HPDE6-E6E7 (cell line): ENCODE measurements around the gene ATOH1.
A peak's percentile ranks its signal among the peaks of the same experiment; 100 is the strongest.

Experiments
- DNase-seq: peaks from one replicate; pipeline ENCODE4 v3.0.0; 2011; ENCODE audit warnings: missing footprints; ENCODE audit errors: extremely low spot score

ATOH1 gene

GRCh38 chr4:93828332-93828994 lies at the start of gene ATOH1:
Gene ATOH1, plus strand, starts transcription at chr4:93828753. Its CDS starts 174 bp downstream, at chr4:93828927.
- peak; percentile 36 for DNase-seq

- no peak for DNase-seq
Measured at GRCh38 chr4:93779228-93779627, 49.3 kb upstream of the ATOH1 start.

GRCh38 chr4:93780080-93780479 lies 48.5 kb upstream of the ATOH1 start:
- DNase-seq, result no peak

- DNase-seq, result no peak
Measured at GRCh38 chr4:93781198-93781597, 47.4 kb upstream of the ATOH1 start.

GRCh38 chr4:93786149-93786548 lies 42.4 kb upstream of the ATOH1 start:
- DNase-seq, result no peak

GRCh38 chr4:93788712-93789111 lies 39.8 kb upstream of the ATOH1 start:
- DNase-seq, result peak; percentile 22

- DNase-seq, result peak; percentile 39
Measured at GRCh38 chr4:93791570-93792195, 36.9 kb upstream of the ATOH1 start.

GRCh38 chr4:93802045-93802444 lies 26.5 kb upstream of the ATOH1 start:
- no peak for DNase-seq

- no peak for DNase-seq
Measured at GRCh38 chr4:93809773-93810172, 18.8 kb upstream of the ATOH1 start.

- DNase-seq, result no peak
Measured at GRCh38 chr4:93810340-93810992, 18.1 kb upstream of the ATOH1 start.

GRCh38 chr4:93813092-93813491 lies 15.5 kb upstream of the ATOH1 start:
- DNase-seq, result no peak

GRCh38 chr4:93814141-93814540 lies 14.4 kb upstream of the ATOH1 start:
- peak; percentile 14 for DNase-seq

- no peak for DNase-seq
Measured at GRCh38 chr4:93814722-93815121, 13.8 kb upstream of the ATOH1 start.

- DNase-seq, result no peak
Measured at GRCh38 chr4:93825551-93826216, 2.9 kb upstream of the ATOH1 start.

GRCh38 chr4:93827272-93827947 lies 1.1 kb upstream of the ATOH1 start:
- DNase-seq, result no peak

GRCh38 chr4:93828995-93829819 lies 654 bp downstream of the ATOH1 start:
- DNase-seq, result peak; percentile 6

- no peak for DNase-seq
Measured at GRCh38 chr4:93829820-93830687, 1.5 kb downstream of the ATOH1 start.

GRCh38 chr4:93831716-93832496 lies 3.4 kb downstream of the ATOH1 start:
- no peak for DNase-seq
